Brain microvascular endothelial cell (primary cell): ENCODE measurements around the gene CXCL5.

Experiments
- DNase-seq: peaks from one replicate; pipeline ENCODE4 v3.0.0-alpha.2; 2020
- H3K27ac ChIP-seq: fragments of 250-450 bp; sonication (Bioruptor Pico); 2 replicates; pipeline ENCODE4 v1.5.1; 2020; ENCODE audit warnings: mild to moderate bottlenecking, moderate library complexity
- H3K27me3 ChIP-seq: fragments of 250-450 bp; sonication (Bioruptor Pico); replicated peaks from 2 replicates; pipeline ENCODE4 v1.5.1; 2020; ENCODE audit warnings: mild to moderate bottlenecking
- H3K36me3 ChIP-seq: fragments of 250-450 bp; sonication (Bioruptor Pico); replicated peaks from 2 replicates; pipeline ENCODE4 v1.5.1; 2020; ENCODE audit warnings: mild to moderate bottlenecking
- H3K4me3 ChIP-seq: 2 replicates; pipeline ENCODE4 v1.5.1; 2011; ENCODE audit warnings: low read depth, mild to moderate bottlenecking, control low read depth, low read length, moderate library complexity
- in situ Hi-C: cut with HindIII; loops from 2 replicates; pipeline ENCODE4 v1.10.0; 2017; ENCODE audit warnings: low sequenced_read_pairs, low pct_ligation_motif_present
- TF ChIP-seq, protein P1 (sequence below): IDR thresholded peaks from 2 replicates; pipeline ENCODE4 v1.5.1; 2011; ENCODE audit warnings: low read depth, mild to moderate bottlenecking, moderate library complexity, low read length, control low read depth, inconsistent platforms; ENCODE audit errors: missing control alignments

CXCL5 gene

GRCh38 chr4:74041418-74041817 is 42.9 kb upstream of the CXCL5 start:
- Histone ChIP-seq H3K4me3 (no peak overlapping the region), H3K36me3 (no peaks in the 10 kb centered on the region), H3K27me3 (no peaks in the 10 kb centered on the region), H3K27ac (no peak overlapping the region)
- TF ChIP-seq, protein P1, sequence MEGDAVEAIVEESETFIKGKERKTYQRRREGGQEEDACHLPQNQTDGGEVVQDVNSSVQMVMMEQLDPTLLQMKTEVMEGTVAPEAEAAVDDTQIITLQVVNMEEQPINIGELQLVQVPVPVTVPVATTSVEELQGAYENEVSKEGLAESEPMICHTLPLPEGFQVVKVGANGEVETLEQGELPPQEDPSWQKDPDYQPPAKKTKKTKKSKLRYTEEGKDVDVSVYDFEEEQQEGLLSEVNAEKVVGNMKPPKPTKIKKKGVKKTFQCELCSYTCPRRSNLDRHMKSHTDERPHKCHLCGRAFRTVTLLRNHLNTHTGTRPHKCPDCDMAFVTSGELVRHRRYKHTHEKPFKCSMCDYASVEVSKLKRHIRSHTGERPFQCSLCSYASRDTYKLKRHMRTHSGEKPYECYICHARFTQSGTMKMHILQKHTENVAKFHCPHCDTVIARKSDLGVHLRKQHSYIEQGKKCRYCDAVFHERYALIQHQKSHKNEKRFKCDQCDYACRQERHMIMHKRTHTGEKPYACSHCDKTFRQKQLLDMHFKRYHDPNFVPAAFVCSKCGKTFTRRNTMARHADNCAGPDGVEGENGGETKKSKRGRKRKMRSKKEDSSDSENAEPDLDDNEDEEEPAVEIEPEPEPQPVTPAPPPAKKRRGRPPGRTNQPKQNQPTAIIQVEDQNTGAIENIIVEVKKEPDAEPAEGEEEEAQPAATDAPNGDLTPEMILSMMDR: no peak
- DNase-seq: no peak
- in situ Hi-C loops: no loop called here

DNA sequence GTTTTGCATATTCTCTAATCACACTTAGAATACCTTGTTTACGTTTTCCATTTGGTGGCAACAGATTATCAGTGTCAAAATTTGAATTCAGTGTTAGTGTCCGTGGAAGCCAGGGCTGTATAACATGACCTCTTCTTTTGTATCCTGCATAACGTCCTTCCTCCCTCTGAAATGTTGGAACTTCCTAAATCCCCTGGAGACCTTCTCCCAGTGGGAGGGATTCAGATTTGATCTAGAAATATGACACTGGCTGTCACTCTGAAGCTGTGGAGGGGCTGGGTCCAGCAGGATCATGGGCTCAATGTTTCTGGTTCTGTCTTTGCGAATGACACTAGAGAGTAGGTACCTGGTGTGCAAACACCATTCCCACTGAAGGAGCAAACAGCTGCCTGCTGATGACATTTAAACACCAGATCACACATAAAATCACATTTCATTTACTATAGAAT is 40.9 kb upstream of the CXCL5 start:
- TF ChIP-seq, protein P1: no peak
- Histone ChIP-seq H3K27me3 (no peaks in the 10 kb centered on the region), H3K36me3 (no peaks in the 10 kb centered on the region), H3K27ac (peak overlapping the region; percentile 78), H3K4me3 (peak overlapping the region; percentile 78)
- in situ Hi-C loops: no loop called here
- peak; percentile 11 for DNase-seq

- Histone ChIP-seq H3K27ac (peak within 1 kb of the TSS; percentile 78), H3K4me3 (peak within 1 kb of the TSS; percentile 78), H3K36me3 (no peaks in the 10 kb centered on the region), H3K27me3 (no peaks in the 10 kb centered on the region)
- DNase-seq: peak; percentile 59
- in situ Hi-C loops: no loop called here
- TF ChIP-seq, protein P1: peak; percentile 21
These were observed 40.2 kb upstream of the CXCL5 start, which contains the start of gene CXCL3 for GRCh38 chr4:74038425-74039314. Gene CXCL3 (minus strand): TSS chr4:74038689. CDS start chr4:74038611, 78 bp downstream.

DNA sequence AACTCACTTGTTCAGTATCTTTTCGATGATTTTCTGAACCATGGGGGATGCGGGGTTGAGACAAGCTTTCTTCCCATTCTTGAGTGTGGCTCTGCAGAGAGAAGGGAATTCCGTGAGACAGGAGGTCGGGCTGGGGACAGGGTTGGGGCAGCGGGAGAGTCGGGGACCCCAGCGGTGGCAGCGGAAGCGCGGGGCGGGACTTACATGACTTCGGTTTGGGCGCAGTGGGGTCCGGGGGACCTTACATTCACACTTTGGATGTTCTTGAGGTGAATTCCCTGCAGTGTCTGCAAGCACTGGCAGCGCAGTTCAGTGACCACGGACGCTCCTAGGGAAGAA is 39.6 kb upstream of the CXCL5 start:
- Histone ChIP-seq H3K36me3 (no peaks in the 10 kb centered on the region), H3K4me3 (peak overlapping the region; percentile 78), H3K27me3 (no peaks in the 10 kb centered on the region), H3K27ac (peak overlapping the region; percentile 78)
- in situ Hi-C loops: no loop called here
- TF ChIP-seq, protein P1: no peak
- DNase-seq: no peak

- peak overlapping the region; percentile 78 for H3K4me3 ChIP-seq
- TF ChIP-seq, protein P1: no peak
- H3K36me3 ChIP-seq: no peaks in the 10 kb centered on the region
- in situ Hi-C loops: no loop called here
- no peak for DNase-seq
- H3K27me3 ChIP-seq: no peaks in the 10 kb centered on the region
- H3K27ac ChIP-seq: no peak overlapping the region
These were observed 38.8 kb upstream of the CXCL5 start for GRCh38 chr4:74037076-74037955.
